ENCODE results near the gene IQSEC1.
"Not testable (repeated sequence)": the region's sequence is repeated elsewhere in the genome, so short reads cannot be mapped to it uniquely, and the experiment has no call there.

Gene IQSEC1

DNA sequence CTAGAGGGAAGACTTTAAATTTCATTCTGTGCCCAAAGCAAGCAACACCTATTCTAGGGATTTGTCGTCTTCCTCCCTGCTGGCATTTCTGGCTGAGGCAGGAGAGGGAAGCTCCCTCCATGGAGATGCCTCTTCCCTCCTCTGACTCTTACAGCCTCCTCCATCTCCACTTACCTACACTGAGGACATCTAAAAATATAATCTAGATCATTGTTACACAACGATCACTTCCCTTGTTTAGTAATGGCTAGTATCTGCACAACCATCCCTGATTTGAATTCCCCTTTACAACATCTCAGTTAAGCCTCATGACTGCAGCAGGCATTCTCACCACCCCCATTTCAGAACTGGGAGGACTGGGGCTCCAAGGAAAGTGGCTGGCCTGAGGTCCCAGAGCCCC is 219.4 kb downstream of the IQSEC1 start:
- not testable (repeated sequence) for DNase-seq

DNA sequence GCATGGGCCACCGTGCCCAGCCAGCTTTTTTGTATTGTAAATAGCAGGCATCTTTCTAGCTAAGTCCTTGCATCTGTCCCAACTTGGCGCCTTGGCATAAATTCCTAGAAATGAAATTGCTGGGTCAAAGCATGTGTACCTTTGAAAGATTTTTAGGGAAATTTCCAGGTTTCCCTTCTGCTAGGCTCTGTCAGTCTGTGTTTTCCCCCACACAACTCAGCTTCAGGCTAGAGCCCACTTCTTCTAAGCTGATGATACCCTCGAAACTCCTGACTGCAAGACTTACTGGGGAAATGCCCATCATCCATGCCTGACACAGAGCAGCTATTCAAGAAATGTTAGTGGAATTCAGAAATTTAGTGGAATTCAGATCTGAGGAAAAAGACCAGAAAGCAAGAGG is 221.0 kb downstream of the IQSEC1 start:
- DNase-seq: no peak
